ENCODE data around the gene PAPSS2.
"Not testable (repeated sequence)": the region's sequence is repeated elsewhere in the genome, so short reads cannot be mapped to it uniquely, and the experiment has no call there.

Gene PAPSS2

GRCh38 chr10:87642988-87643387 lies 16.7 kb upstream of the PAPSS2 start:
- DNase-seq (ENCODE audit: low read depth in 3 of 3), result no peak

GRCh38 chr10:87643920-87644319 lies 15.8 kb upstream of the PAPSS2 start:
- DNase-seq (ENCODE audit: low read depth in 3 of 3), result no peak

- not testable (repeated sequence) for DNase-seq (ENCODE audit: low read depth in 3 of 3)
Observed at GRCh38 chr10:87644500-87644899, 15.2 kb upstream of the PAPSS2 start.

- no peak for DNase-seq (ENCODE audit: low read depth in 3 of 3)
Observed at GRCh38 chr10:87646192-87646909, 13.3 kb upstream of the PAPSS2 start.

GRCh38 chr10:87646935-87647334 lies 12.7 kb upstream of the PAPSS2 start:
- DNase-seq (ENCODE audit: low read depth in 3 of 3), result no peak

- DNase-seq (ENCODE audit: low read depth in 3 of 3), result no peak
Observed at GRCh38 chr10:87650838-87651589, 8.7 kb upstream of the PAPSS2 start.

GRCh38 chr10:87651801-87652200 lies 7.9 kb upstream of the PAPSS2 start:
- DNase-seq (ENCODE audit: low read depth in 3 of 3), result no peak

GRCh38 chr10:87652261-87652660 lies 7.4 kb upstream of the PAPSS2 start:
- DNase-seq (ENCODE audit: low read depth in 3 of 3), result no peak

- no peak for DNase-seq (ENCODE audit: low read depth in 3 of 3)
Observed at GRCh38 chr10:87654212-87654611, 5.5 kb upstream of the PAPSS2 start.

- DNase-seq (ENCODE audit: low read depth in 3 of 3), result no peak
Observed at GRCh38 chr10:87656431-87657072, 3.1 kb upstream of the PAPSS2 start.

GRCh38 chr10:87657371-87657770 lies 2.3 kb upstream of the PAPSS2 start:
- no peak for DNase-seq (ENCODE audit: low read depth in 3 of 3)

GRCh38 chr10:87658321-87658795 lies 1.3 kb upstream of the PAPSS2 start:
- DNase-seq (ENCODE audit: low read depth in 3 of 3), result no peak

- no peak for DNase-seq (ENCODE audit: low read depth in 3 of 3)
Observed at GRCh38 chr10:87658858-87659555, 671 bp upstream of the PAPSS2 start.

- no peak for DNase-seq (ENCODE audit: low read depth in 3 of 3)
Observed at GRCh38 chr10:87660484-87661133, 931 bp downstream of the PAPSS2 start.

GRCh38 chr10:87661861-87662785 lies 2.4 kb downstream of the PAPSS2 start:
- DNase-seq (ENCODE audit: low read depth in 3 of 3), result no peak

- DNase-seq (ENCODE audit: low read depth in 3 of 3), result no peak
Observed at GRCh38 chr10:87664276-87664701, 4.6 kb downstream of the PAPSS2 start.

- DNase-seq (ENCODE audit: low read depth in 3 of 3), result no peak
Observed at GRCh38 chr10:87667493-87667892, 7.8 kb downstream of the PAPSS2 start.

- no peak for DNase-seq (ENCODE audit: low read depth in 3 of 3)
Observed at GRCh38 chr10:87668324-87669074, 8.8 kb downstream of the PAPSS2 start.

- DNase-seq (ENCODE audit: low read depth in 3 of 3), result no peak
Observed at GRCh38 chr10:87669752-87670151, 10.1 kb downstream of the PAPSS2 start.

GRCh38 chr10:87670586-87670985 lies 10.9 kb downstream of the PAPSS2 start:
- no peak for DNase-seq (ENCODE audit: low read depth in 3 of 3)

Data from stimulated activated CD4-positive, alpha-beta T cell treated with anti-CD3 and anti-CD28 coated beads, TNF-alpha, amount 100 ng/mL, for 24 hours (primary cell).